Activated CD8-positive, alpha-beta memory T cell treated with anti-CD3 and anti-CD28 coated beads, Interleukin-2, amount 10 ng/mL, durations not matched to agents 7 days and 5 days (primary cell): ENCODE measurements around the gene ABCF2. TPM values are rescaled to one million over a fixed set of nuclear protein-coding genes. Genes with fewer than 3 reads are reported as not detected.
A peak's percentile ranks its signal among the peaks of the same experiment; 100 is the strongest.

ENCODE experiments used
- ATAC-seq: fragments of 150-1000 bp; cut with Tn5 transposase; one replicate; pipeline ENCODE4 v1.10.0; 2021; ENCODE audit warnings: moderate library complexity
- CTCF ChIA-PET: fragments of 350-600 bp; sonication (Branson Sonifier 250); formaldehyde crosslinking; loops from one replicate; lab custom pipeline; 2021; ENCODE audit warnings: antibody characterized with exemption; lab: Charles Lee
- DNase-seq: peaks from one replicate; pipeline ENCODE4 v3.0.0-alpha.2; 2020
- H3K27ac Mint-ChIP-seq: one replicate; pipeline ENCODE4 v1.8.0; 2021; ENCODE audit warnings: mild to moderate bottlenecking, mixed read lengths
- H3K27me3 Mint-ChIP-seq: one replicate; pipeline ENCODE4 v1.8.0; 2021; ENCODE audit warnings: mixed read lengths
- H3K36me3 Mint-ChIP-seq: one replicate; pipeline ENCODE4 v1.8.0; 2021; ENCODE audit warnings: mild to moderate bottlenecking, mixed read lengths
- H3K4me1 Mint-ChIP-seq: one replicate; pipeline ENCODE4 v1.8.0; 2021; ENCODE audit warnings: mixed read lengths
- H3K4me3 Mint-ChIP-seq: one replicate; pipeline ENCODE4 v1.8.0; 2021; ENCODE audit warnings: mild to moderate bottlenecking, moderate library complexity, mixed read lengths
- H3K9me3 Mint-ChIP-seq: one replicate; pipeline ENCODE4 v1.8.0; 2022; ENCODE audit warnings: low read depth, mixed read lengths
- total RNA-seq, 2 experiments: library from RNA; stranded (reverse); gene quantifications; one replicate each; pipeline ENCODE4 v1.2.3, GENCODE V29; 2021

ABCF2 gene
- 10 to 100 TPM; 37.8 to 47.3 TPM for total RNA-seq

- Mint-ChIP-seq H3K4me3 (peak within 1 kb of the TSS; percentile 98), H3K4me1 (peaks cover 38% of the 10 kb centered on the region), H3K27me3 (no peaks in the 10 kb centered on the region), H3K27ac (peak within 1 kb of the TSS; percentile 92), H3K9me3 (no peaks in the 10 kb centered on the region), H3K36me3 (peaks cover 19% of the 10 kb centered on the region)
- peak; percentile 99 for ATAC-seq
- CTCF ChIA-PET, result interaction anchor here (0.7 to 6.2 kb wide), 16 partner anchors 17 to 199 kb away, joined by 3 to 47 read pairs (median 4); partner anchors contain the start of genes ABCB8 and GBX1
- peak; percentile 99 for DNase-seq
These were observed at the start of gene ABCF2 for GRCh38 chr7:151226875-151227782. Gene ABCF2 (minus strand): TSS chr7:151227205. CDS start chr7:151226458, 747 bp downstream.

GRCh38 chr7:151275813-151276577 lies 49.0 kb upstream of the ABCF2 start:
- peaks cover 13% of the 10 kb centered on the region for H3K4me1 Mint-ChIP-seq
- H3K27me3 Mint-ChIP-seq, result peaks cover 8% of the 10 kb centered on the region
- ATAC-seq (no peak), DNase-seq (no peak)
- H3K4me3 Mint-ChIP-seq, result no peak overlapping the region
- CTCF ChIA-PET, result no interaction called here
- H3K36me3 Mint-ChIP-seq, result no peaks in the 10 kb centered on the region
- no peak overlapping the region for H3K27ac Mint-ChIP-seq
- H3K9me3 Mint-ChIP-seq, result no peaks in the 10 kb centered on the region

- Mint-ChIP-seq H3K27ac (no peak overlapping the region), H3K36me3 (no peaks in the 10 kb centered on the region), H3K4me1 (peaks cover 13% of the 10 kb centered on the region), H3K4me3 (no peak overlapping the region), H3K9me3 (no peaks in the 10 kb centered on the region), H3K27me3 (peaks cover 5% of the 10 kb centered on the region)
- DNase-seq (no peak), ATAC-seq (no peak)
- CTCF ChIA-PET, result no interaction called here
These were observed 48.2 kb upstream of the ABCF2 start for GRCh38 chr7:151274936-151275812.

DNA sequence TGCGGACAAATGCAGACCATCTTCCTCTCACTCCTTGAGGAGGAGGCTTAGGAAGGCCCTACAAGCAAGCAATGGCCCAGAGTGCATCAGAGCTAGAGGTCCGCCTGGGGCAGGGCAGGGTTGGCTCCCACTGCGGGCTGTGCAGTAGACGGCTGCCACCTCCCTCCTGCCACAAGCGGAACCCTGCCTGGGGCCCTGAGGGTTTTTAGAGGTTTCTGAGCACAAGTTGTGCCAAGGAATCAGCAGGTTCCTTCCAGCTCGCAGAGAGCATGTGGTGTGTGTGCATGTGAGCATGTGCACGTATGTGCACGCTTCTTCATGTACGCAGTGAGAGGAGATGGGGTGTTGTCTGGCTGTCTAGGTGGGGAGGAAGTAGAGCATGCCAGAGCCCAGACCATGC lies 47.4 kb upstream of the ABCF2 start:
- Mint-ChIP-seq H3K36me3 (no peaks in the 10 kb centered on the region), H3K27me3 (peaks cover 5% of the 10 kb centered on the region), H3K27ac (no peak overlapping the region), H3K9me3 (no peaks in the 10 kb centered on the region), H3K4me3 (no peak overlapping the region), H3K4me1 (peaks cover 13% of the 10 kb centered on the region)
- CTCF ChIA-PET, result no interaction called here
- DNase-seq, result no peak
- no peak for ATAC-seq

GRCh38 chr7:151273651-151274390 lies 46.8 kb upstream of the ABCF2 start:
- Mint-ChIP-seq H3K36me3 (no peaks in the 10 kb centered on the region), H3K27ac (no peak overlapping the region), H3K27me3 (peaks cover 4% of the 10 kb centered on the region), H3K4me3 (no peak overlapping the region), H3K4me1 (peaks cover 13% of the 10 kb centered on the region), H3K9me3 (no peaks in the 10 kb centered on the region)
- ATAC-seq (no peak), DNase-seq (no peak)
- CTCF ChIA-PET, result interaction anchor here (1.6 kb wide), 1 partner anchor 106 kb away, joined by 4 read pairs; the partner anchor contains the start of gene GBX1

- H3K9me3 Mint-ChIP-seq, result no peaks in the 10 kb centered on the region
- H3K27ac Mint-ChIP-seq, result no peak overlapping the region
- no peak for DNase-seq
- CTCF ChIA-PET, result interaction anchor here (1.6 kb wide), 1 partner anchor 105 kb away, joined by 4 read pairs; the partner anchor contains the start of gene GBX1
- no peak for ATAC-seq
- H3K4me3 Mint-ChIP-seq, result no peak overlapping the region
- peaks cover 13% of the 10 kb centered on the region for H3K4me1 Mint-ChIP-seq
- no peaks in the 10 kb centered on the region for H3K36me3 Mint-ChIP-seq
- no peaks in the 10 kb centered on the region for H3K27me3 Mint-ChIP-seq
These were observed 45.9 kb upstream of the ABCF2 start for GRCh38 chr7:151272877-151273276.

GRCh38 chr7:151272405-151272804 lies 45.4 kb upstream of the ABCF2 start:
- CTCF ChIA-PET, result interaction anchor here (1.6 kb wide), 1 partner anchor 105 kb away, joined by 4 read pairs; the partner anchor contains the start of gene GBX1
- Mint-ChIP-seq H3K4me1 (peaks cover 13% of the 10 kb centered on the region), H3K27me3 (no peaks in the 10 kb centered on the region), H3K4me3 (no peak overlapping the region), H3K36me3 (no peaks in the 10 kb centered on the region), H3K9me3 (no peaks in the 10 kb centered on the region), H3K27ac (no peak overlapping the region)
- no peak for ATAC-seq
- DNase-seq, result no peak

DNA sequence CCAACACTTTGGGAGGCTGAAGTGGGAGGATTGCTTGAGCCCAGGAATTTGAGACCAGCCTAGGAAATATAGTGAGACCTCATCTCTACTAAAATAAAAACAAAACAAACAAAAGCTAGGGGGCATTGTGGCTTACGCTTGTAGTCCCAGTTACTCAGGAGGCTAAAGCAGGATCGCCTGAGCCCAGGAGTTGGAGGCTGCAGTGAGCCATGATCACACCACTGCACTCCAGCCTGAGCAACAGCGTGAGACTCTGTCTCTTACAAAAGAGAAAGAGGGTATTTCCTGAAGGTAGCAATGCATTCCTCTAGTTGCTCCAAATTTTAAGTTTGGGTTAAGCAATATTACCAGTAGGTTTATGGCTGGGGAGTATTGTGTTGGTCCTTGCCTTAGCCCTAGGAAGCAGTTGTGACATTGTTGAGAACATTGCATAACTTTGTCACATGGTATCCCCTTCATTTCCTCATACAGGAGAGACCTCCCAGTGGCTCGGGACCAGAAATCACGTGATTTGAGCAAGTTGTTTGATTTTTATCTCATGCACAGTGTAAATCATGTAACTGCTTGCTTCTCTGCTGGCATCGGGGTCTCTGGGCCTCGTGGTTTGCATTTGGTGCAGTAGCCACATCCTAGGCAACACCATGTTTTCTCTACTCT lies 44.8 kb upstream of the ABCF2 start:
- no peaks in the 10 kb centered on the region for H3K9me3 Mint-ChIP-seq
- ATAC-seq (no peak), DNase-seq (no peak)
- no peaks in the 10 kb centered on the region for H3K27me3 Mint-ChIP-seq
- CTCF ChIA-PET, result interaction anchor here (1.0 to 1.4 kb wide), 2 partner anchors 14 to 102 kb away, joined by 3 to 4 read pairs; no protein-coding TSS in a partner anchor
- H3K36me3 Mint-ChIP-seq, result no peaks in the 10 kb centered on the region
- H3K4me1 Mint-ChIP-seq, result peaks cover 9% of the 10 kb centered on the region
- no peak overlapping the region for H3K4me3 Mint-ChIP-seq
- H3K27ac Mint-ChIP-seq, result no peak overlapping the region

- CTCF ChIA-PET, result no interaction called here
- Mint-ChIP-seq H3K27ac (no peak overlapping the region), H3K9me3 (no peaks in the 10 kb centered on the region), H3K27me3 (no peaks in the 10 kb centered on the region), H3K36me3 (no peaks in the 10 kb centered on the region), H3K4me1 (peaks cover 9% of the 10 kb centered on the region), H3K4me3 (no peak overlapping the region)
- no peak for ATAC-seq
- no peak for DNase-seq
These were observed 42.5 kb upstream of the ABCF2 start for GRCh38 chr7:151269511-151269910.

GRCh38 chr7:151265351-151265931 lies 38.4 kb upstream of the ABCF2 start:
- ATAC-seq (no peak), DNase-seq (no peak)
- Mint-ChIP-seq H3K4me1 (no peaks in the 10 kb centered on the region), H3K9me3 (no peaks in the 10 kb centered on the region), H3K36me3 (no peaks in the 10 kb centered on the region), H3K4me3 (no peak overlapping the region), H3K27me3 (peaks cover 4% of the 10 kb centered on the region), H3K27ac (no peak overlapping the region)
- CTCF ChIA-PET, result interaction anchor here (1.0 kb wide), 1 partner anchor 17 kb away, joined by 3 read pairs; the partner anchor contains the start of gene SMARCD3

DNA sequence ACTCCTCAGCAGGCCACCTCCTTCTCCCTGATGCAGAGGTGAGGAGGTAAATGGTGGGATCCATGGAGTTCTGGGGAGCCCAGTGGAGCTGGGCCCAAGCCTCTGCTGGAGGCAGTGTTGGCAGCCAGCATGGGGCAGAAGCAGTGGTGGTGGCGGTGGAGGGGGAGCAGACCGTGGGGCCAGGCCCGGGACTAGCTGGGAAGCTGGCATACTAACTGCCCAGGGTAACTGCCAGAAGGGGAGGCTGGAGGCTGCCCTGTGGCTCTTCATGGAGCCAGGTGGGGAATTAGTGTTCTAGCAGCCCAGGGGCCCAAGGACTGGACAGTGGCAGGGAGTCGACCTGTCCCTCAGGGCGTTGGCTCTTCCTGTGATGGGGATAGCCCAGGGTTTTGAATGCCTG lies 37.6 kb upstream of the ABCF2 start:
- H3K4me3 Mint-ChIP-seq, result no peak overlapping the region
- H3K36me3 Mint-ChIP-seq, result no peaks in the 10 kb centered on the region
- peaks cover 4% of the 10 kb centered on the region for H3K27me3 Mint-ChIP-seq
- CTCF ChIA-PET, result interaction anchor here (0.7 kb wide), 1 partner anchor 85 kb away, joined by 3 read pairs; no protein-coding TSS in a partner anchor
- no peak for ATAC-seq
- no peaks in the 10 kb centered on the region for H3K4me1 Mint-ChIP-seq
- no peaks in the 10 kb centered on the region for H3K9me3 Mint-ChIP-seq
- DNase-seq, result no peak
- no peak overlapping the region for H3K27ac Mint-ChIP-seq
